ENCODE results near the gene ERRFI1.

Gene ERRFI1

GRCh38 chr1:8018492-8019228 lies 7.4 kb downstream of the ERRFI1 start:
- no peak for DNase-seq (ENCODE audit: low read depth in 2 of 2)

GRCh38 chr1:8017495-8018197 lies 8.5 kb downstream of the ERRFI1 start:
- DNase-seq (ENCODE audit: low read depth in 2 of 2): no peak

- no peak for DNase-seq (ENCODE audit: low read depth in 2 of 2)
These were observed 9.2 kb downstream of the ERRFI1 start for GRCh38 chr1:8016895-8017241.

GRCh38 chr1:8016210-8016894 lies 9.8 kb downstream of the ERRFI1 start:
- no peak for DNase-seq (ENCODE audit: low read depth in 2 of 2)

GRCh38 chr1:8015809-8016165 lies 10.3 kb downstream of the ERRFI1 start:
- no peak for DNase-seq (ENCODE audit: low read depth in 2 of 2)

GRCh38 chr1:8015036-8015808 lies 10.9 kb downstream of the ERRFI1 start:
- DNase-seq (ENCODE audit: low read depth in 2 of 2): no peak

- DNase-seq (ENCODE audit: low read depth in 2 of 2): no peak
These were observed 11.6 kb downstream of the ERRFI1 start for GRCh38 chr1:8014381-8014988.

- DNase-seq (ENCODE audit: low read depth in 2 of 2): no peak
These were observed 12.3 kb downstream of the ERRFI1 start for GRCh38 chr1:8013800-8014199.

- no peak for DNase-seq (ENCODE audit: low read depth in 2 of 2)
These were observed 12.7 kb downstream of the ERRFI1 start for GRCh38 chr1:8013399-8013798.

GRCh38 chr1:8012955-8013354 lies 13.2 kb downstream of the ERRFI1 start:
- DNase-seq (ENCODE audit: low read depth in 2 of 2): no peak

- no peak for DNase-seq (ENCODE audit: low read depth in 2 of 2)
These were observed 13.9 kb downstream of the ERRFI1 start for GRCh38 chr1:8011923-8012858.

- no peak for DNase-seq (ENCODE audit: low read depth in 2 of 2)
These were observed 15.1 kb downstream of the ERRFI1 start for GRCh38 chr1:8011016-8011415.

GRCh38 chr1:8010080-8010664 lies 15.9 kb downstream of the ERRFI1 start:
- no peak for DNase-seq (ENCODE audit: low read depth in 2 of 2)

- DNase-seq (ENCODE audit: low read depth in 2 of 2): no peak
These were observed 16.8 kb downstream of the ERRFI1 start for GRCh38 chr1:8009043-8010002.

- no peak for DNase-seq (ENCODE audit: low read depth in 2 of 2)
These were observed 19.8 kb downstream of the ERRFI1 start for GRCh38 chr1:8006037-8006963.

GRCh38 chr1:8004803-8005573 lies 21.1 kb downstream of the ERRFI1 start:
- no peak for DNase-seq (ENCODE audit: low read depth in 2 of 2)

- no peak for DNase-seq (ENCODE audit: low read depth in 2 of 2)
These were observed 21.9 kb downstream of the ERRFI1 start for GRCh38 chr1:8004113-8004802.

Data from stimulated activated CD8-positive, alpha-beta memory T cell treated with anti-CD3 and anti-CD28 coated beads, Interleukin-15, amount 100 ng/mL, for 48 hours (primary cell).